ENCODE results near the gene DNAJA1.
"Not testable (repeated sequence)": the region's sequence is repeated elsewhere in the genome, so short reads cannot be mapped to it uniquely, and the experiment has no call there.

DNAJA1 gene

DNA sequence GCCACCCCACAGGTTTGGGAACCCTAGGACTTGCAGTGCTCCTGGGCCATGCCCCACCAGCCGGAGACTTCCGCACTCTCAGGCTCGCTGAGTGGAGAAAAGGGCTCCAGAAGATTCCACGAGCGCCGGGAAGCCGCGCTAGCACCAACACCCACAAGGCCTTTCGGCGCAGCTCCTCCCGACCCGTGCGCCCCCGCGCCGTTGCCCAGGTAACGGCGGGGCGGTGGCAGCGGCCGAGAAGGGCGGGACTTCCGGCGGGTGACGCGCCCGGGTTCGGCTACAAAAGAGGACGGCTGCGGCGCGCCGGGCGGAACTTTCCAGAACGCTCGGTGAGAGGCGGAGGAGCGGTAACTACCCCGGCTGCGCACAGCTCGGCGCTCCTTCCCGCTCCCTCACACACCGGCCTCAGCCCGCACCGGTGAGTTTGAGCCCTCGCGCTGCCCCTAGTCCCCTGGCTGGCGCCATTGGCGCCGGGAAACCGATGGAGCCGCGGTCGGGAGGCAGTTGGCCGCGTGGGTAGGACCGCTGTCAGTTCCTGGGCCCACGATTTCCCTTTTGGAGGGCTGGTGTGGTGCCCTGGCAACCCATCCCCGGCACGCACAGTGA is at the start of gene DNAJA1:
TSS of gene DNAJA1 (plus strand) at position 308 of the 606 bp plus-strand sequence. CDS start 1,212 bp downstream, outside the sequence.
- DNase-seq = peak; percentile 97

DNA sequence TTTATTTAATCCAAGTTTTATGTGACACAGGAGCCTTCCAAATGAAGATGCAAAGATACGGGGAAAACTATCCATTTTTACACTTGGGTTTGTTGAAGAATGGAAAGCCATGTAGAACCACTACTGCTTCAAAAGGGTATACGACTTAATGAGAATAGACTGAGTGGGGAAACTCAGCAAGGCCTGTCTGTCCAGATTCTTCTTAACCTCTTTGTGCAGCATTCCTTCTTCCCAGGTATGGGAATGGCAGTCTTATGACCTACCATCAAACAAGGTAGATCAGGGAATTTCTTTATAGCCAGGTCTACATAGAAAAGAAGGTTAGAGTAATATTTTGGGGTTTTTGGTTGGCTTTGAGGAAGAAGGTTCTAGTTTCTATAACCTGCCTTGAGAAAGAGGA is 47.0 kb upstream of the DNAJA1 start:
- DNase-seq = no peak

DNA sequence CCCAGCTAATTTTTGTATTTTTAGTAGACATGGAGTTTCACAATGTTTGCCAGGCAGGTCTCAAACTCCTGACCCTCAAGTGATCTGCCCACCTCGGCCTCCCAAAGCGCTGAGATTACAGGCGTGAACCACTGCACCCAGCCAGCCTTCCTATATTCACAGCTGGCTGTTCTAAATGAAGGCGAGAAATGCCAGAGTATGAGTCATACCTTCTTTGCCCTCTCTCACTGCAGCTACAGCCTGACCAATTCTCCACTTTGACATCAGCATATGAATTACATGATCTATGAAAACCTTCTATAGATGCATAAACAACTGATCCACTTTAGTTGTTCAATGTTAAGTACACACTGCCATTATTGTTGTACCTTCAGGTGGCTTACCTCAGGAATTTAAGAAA is 38.1 kb upstream of the DNAJA1 start:
- DNase-seq = no peak

DNA sequence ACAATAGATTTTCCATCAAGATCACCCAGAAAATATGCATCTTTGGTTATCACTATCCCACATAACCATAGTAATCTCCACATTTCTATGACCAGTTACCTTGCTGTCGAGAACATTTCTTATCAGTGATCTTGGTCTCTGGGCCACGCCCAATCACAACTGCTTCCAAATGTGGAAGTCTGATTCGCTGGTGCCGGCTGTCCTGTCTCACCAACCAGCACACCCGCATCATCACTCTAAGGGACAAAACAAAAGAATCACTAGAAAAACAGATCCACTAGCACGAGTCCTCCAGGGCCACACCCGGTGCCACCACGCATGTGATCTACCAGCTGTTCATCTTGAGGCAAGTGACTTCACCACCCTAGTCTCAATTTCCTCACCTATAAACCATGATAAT is 35.4 kb upstream of the DNAJA1 start:
- no peak for DNase-seq

- DNase-seq = no peak
These were observed 33.0 kb upstream of the DNAJA1 start for GRCh38 chr9:32991897-32992594.

- no peak for DNase-seq
These were observed 32.4 kb upstream of the DNAJA1 start for GRCh38 chr9:32992595-32993238.

- DNase-seq = not testable (repeated sequence)
These were observed 24.4 kb upstream of the DNAJA1 start for GRCh38 chr9:33000682-33001055.

DNA sequence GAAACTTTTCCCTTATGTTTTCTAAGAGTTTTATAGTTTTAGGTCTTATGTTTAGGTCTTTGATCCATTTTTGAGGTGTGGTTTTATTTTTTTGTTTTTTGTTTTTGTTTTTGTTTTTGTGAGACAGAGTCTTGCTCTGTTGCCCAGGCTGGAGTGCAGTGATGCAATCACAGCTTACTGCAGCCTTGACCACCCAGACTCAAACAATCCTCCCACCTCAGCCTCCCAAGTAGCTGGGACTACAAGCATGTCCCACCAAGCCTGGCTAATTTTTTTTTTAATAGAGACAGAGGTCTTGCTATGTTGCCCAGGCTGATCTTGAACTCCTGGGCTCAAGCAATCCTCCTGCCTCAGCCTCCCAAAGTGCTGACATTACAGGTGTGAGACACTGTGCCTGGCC is 19.7 kb upstream of the DNAJA1 start:
- not testable (repeated sequence) for DNase-seq

- no peak for DNase-seq
These were observed 17.3 kb upstream of the DNAJA1 start for GRCh38 chr9:33007755-33008154.

DNA sequence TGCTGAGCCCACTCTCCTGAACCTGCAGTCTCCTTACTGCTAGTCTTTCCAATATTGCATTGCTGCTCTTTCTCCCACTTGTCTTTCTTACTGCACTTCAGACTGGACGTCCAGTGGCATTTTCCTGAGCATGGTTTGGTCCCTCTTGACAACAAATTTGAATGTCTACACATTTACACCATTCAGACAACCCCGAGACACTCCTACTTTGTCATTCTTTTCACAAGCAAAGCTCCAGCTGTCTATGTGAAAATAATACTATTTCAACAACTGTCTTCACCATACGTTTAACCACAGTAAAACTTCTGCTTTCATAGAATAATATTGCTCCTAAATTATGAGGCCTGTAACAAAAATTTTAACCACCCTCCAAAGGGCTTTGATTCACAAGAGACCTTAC is 13.2 kb upstream of the DNAJA1 start:
- no peak for DNase-seq

GRCh38 chr9:33012328-33013069 is 12.6 kb upstream of the DNAJA1 start:
- no peak for DNase-seq

DNA sequence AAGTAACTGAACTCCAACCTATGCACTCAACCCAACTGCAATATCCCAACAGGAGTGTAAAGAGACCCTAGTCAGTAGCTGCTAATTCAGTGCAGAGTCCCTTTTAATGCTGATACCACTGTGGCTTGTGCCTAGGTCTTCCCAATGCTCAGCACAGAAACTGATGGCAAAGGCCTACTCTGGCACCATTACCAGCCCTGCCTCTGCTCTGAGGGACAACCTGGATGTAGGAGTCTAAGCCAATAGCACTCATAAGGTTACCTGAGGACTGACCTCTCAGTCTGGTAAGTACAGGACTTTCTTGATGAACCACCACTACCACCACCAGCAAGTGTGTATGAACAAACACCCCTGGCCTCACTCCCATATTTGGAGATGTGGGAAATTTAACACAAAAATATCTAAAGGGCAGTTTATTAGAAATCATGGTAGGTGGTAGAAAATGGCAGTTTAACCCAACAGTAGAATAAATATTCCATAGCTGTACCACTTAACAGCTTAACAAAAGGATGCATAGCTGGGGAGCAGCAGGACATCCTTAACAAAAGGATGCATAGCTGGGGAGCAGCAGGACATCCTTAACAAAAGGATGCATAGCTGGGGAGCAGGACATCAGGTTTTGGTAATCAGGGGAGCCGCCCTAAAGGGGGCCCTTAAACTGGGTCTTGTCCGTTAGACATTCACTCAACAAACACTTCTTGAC is 11.0 kb upstream of the DNAJA1 start:
- no peak for DNase-seq

- no peak for DNase-seq
These were observed 10.4 kb upstream of the DNAJA1 start for GRCh38 chr9:33014665-33015014.

GRCh38 chr9:33017283-33018041 is 7.6 kb upstream of the DNAJA1 start:
- no peak for DNase-seq

DNA sequence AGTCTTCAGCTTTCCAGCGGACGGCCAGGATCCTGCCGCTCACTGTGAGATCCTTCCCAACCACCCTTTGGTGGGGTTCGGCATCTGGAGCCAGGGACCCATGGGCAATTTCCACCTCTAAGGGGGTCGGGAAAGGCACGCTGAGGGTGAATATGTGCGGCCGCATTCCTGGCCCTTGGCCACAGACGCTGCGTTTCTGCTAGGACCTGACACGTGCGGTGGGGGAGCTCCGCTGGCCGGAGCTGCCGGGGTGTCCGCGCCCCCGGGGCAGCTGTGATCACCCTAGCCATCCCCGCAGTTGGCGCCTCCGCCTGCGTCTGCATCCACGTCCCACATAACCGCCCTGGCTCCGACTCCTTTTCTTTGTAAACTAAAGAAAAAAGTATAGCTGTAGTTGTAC is 5.3 kb upstream of the DNAJA1 start:
- DNase-seq = no peak

GRCh38 chr9:33022303-33022702 is 2.8 kb upstream of the DNAJA1 start:
- no peak for DNase-seq

DNA sequence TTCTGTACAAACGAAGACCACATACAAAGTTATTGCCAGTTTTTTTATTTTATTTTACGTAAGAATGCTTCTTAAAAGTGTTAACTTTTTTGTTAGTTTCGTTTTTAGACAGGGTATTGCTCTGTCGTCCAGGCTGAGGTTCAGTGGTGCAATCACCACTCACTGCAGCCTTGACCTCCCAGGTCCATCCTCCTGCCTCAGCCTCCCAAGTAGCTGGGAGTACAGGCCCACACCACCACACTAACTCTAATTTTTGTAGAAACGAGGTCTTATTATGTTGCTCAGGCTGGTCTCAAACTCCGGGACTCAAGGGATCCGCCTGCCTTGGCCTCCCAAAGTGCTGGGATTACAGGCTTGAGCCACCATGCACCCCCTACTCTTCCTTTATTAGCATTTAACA is 2.3 kb upstream of the DNAJA1 start:
- DNase-seq = no peak

DNA sequence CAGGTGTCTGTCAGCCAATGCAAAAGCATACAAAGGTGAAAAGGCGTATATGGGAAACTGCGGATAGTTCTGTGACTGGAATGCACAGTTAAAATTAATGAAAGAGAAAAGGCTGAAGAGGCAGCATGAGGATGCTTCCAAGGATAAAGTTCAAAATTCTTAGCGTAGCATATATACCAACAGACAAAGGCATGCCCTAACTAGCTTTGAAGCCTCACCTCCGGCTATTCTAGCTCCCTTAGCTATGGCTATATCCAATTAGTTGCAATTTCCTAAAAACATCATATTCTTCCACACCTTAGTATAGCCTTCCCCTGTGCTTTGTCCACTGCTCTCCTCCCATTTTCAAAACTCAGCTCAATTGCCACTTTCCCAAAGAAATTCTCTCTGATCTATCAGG is 1.4 kb upstream of the DNAJA1 start:
- no peak for DNase-seq

DNA sequence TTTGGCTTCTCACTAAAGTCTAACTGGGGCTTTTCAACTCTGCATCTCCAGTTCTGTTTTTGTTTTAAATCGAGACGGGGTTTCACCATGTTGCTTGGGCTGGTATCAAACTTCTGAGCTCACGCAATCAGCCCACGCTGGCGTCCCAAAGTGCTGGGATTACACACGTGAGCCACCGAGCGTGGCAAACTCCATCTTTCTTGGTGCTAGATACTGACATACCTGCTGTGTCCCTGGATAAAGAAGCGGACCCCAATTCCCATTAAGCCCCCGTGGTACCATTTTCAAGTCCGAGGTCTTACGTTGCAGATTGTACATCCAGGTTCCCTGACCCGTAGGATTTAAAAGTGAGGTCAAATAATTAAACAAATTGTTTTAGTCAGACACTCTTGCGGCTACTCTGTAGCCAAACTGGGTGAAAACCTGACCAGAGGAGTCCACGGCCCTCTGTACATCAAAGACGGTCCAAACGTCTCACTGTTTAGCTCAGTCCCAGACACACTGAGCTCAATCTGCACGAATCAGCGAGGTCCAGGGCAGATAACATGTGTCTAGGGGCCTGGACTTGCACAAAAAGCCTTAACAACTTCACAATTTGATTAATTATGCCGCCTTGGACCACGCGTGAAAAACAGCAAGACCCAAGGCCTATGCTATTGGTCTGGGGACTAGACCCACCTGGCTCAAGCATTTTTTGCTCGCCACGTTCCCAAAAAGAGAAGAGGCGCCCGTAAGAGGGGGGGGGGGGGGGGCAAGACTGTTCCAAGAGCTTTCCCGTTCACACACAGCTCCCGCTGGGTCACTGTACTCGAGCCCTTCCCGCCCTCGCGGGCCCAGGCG is 727 bp upstream of the DNAJA1 start:
- no peak for DNase-seq

GRCh38 chr9:33025572-33026342 is 684 bp downstream of the DNAJA1 start:
- DNase-seq = peak; percentile 88
